Keratinocyte (primary cell): ENCODE data around the gene SPRR1B. TPM values are rescaled to one million over a fixed set of nuclear protein-coding genes. Genes with fewer than 3 reads are reported as not detected.

Experiments used
- DNase-seq: peaks from one replicate; pipeline ENCODE4 v3.0.0-alpha.2; 2011; ENCODE audit warnings: low read depth, missing footprints, low spot score
- FAIRE-seq: peaks from 2 replicates; lab custom pipeline; 2011; peaks lifted over from hg19 to GRCh38; lab: Jason Lieb, UNC
- H2AFZ ChIP-seq: 2 replicates; pipeline ENCODE4 v1.6.0; 2012; ENCODE audit warnings: low read length, control low read depth, inconsistent platforms; ENCODE audit not compliant: control insufficient read depth
- H3K27ac ChIP-seq: 2 replicates; pipeline ENCODE4 v1.5.1; 2011; ENCODE audit warnings: low read length; ENCODE audit not compliant: control insufficient read depth, insufficient read depth
- H3K27me3 ChIP-seq: 3 replicates; pipeline ENCODE4 v1.6.0; 2011; ENCODE audit warnings: low read length; ENCODE audit not compliant: control insufficient read depth, insufficient read depth; ENCODE audit errors: extremely low read depth
- H3K36me3 ChIP-seq, 2 experiments: 2 replicates in 1 of 2; 3 replicates in 1 of 2; pipeline ENCODE4 v1.5.1; 2011; ENCODE audit warnings: low read length in 2 of 2, mild to moderate bottlenecking in 1 of 2; ENCODE audit not compliant: control insufficient read depth in 2 of 2, insufficient read depth in 2 of 2; ENCODE audit errors: extremely low read depth in 1 of 2
- H3K4me1 ChIP-seq: 3 replicates; pipeline ENCODE4 v1.5.1; 2011; ENCODE audit warnings: low read length; ENCODE audit not compliant: control insufficient read depth, insufficient read depth; ENCODE audit errors: extremely low read depth
- H3K4me2 ChIP-seq: 3 replicates; pipeline ENCODE4 v1.6.0; 2011; ENCODE audit warnings: low read depth, low read length; ENCODE audit not compliant: control insufficient read depth, insufficient read depth; ENCODE audit errors: extremely low read depth
- H3K4me3 ChIP-seq, 3 experiments: fragments of 200-600 bp in 1 of 3; sonication (generic) in 1 of 3; 2 replicates in 2 of 3; 3 replicates in 1 of 3; pipeline ENCODE4 v1.5.1; 2011 to 2016; ENCODE audit warnings: low read length in 3 of 3, mild to moderate bottlenecking in 3 of 3, control low read depth in 2 of 3, inconsistent platforms in 1 of 3, low read depth in 1 of 3, mixed read lengths in 1 of 3, mixed run types in 1 of 3, moderate library complexity in 1 of 3; ENCODE audit not compliant: control insufficient read depth in 2 of 3, insufficient read depth in 2 of 3; ENCODE audit errors: extremely low read depth in 1 of 3
- H3K79me2 ChIP-seq: 2 replicates; pipeline ENCODE4 v1.6.0; 2012; ENCODE audit warnings: low read length; ENCODE audit not compliant: control insufficient read depth, insufficient read depth
- H3K9ac ChIP-seq: 3 replicates; pipeline ENCODE4 v1.6.0; 2011; ENCODE audit warnings: low read length; ENCODE audit not compliant: control insufficient read depth, insufficient read depth; ENCODE audit errors: extremely low read depth
- H3K9me1 ChIP-seq: 3 replicates; pipeline ENCODE4 v1.6.0; 2011; ENCODE audit warnings: low read length; ENCODE audit not compliant: control insufficient read depth, insufficient read depth; ENCODE audit errors: extremely low read depth
- H3K9me3 ChIP-seq: 2 replicates; pipeline ENCODE4 v1.5.1; 2012; ENCODE audit warnings: low read depth, low read length; ENCODE audit not compliant: control insufficient read depth
- H4K20me1 ChIP-seq: 3 replicates; pipeline ENCODE4 v1.6.0; 2011; ENCODE audit warnings: low read length; ENCODE audit not compliant: control insufficient read depth, insufficient read depth; ENCODE audit errors: extremely low read depth
- EZH2 ChIP-seq: IDR thresholded peaks from one replicate; pipeline ENCODE4 v1.6.1; 2012; ENCODE audit warnings: inconsistent platforms, mild to moderate bottlenecking, low read length, moderate library complexity
- dilution Hi-C: fragments of 300-500 bp; cut with MboI; formaldehyde crosslinking; loops from one replicate; pipeline ENCODE4 v1.7.0; 2020; ENCODE audit warnings: low sequenced_read_pairs; ENCODE audit not compliant: extremely low pct_ligation_motif_present
- polyA plus RNA-seq, 5 experiments: library from polyadenylated mRNA; depleted of rRNA in 3 of 5; stranded (reverse) in 3 of 5; stranded (forward) in 1 of 5; unstranded in 1 of 5; fragments of >200 nt; gene quantifications; 1 replicate in 1 of 5; 2 replicates in 3 of 5; 3 replicates in 1 of 5; pipeline versions ENCODE4 v1.2.1 to v1.2.3, GENCODE V29; 2011 to 2012; ENCODE audit warnings: missing spikeins in 2 of 5, low read depth in 1 of 5, low replicate concordance in 1 of 5
- TF ChIP-seq, protein P1 (sequence below), 3 experiments: IDR thresholded peaks in 1 of 3; conservative IDR thresholded peaks in 1 of 3; optimal IDR thresholded peaks in 1 of 3; 2 replicates in 2 of 3; 3 replicates in 1 of 3; pipeline versions ENCODE3 to v1.5.1; 2011; ENCODE audit warnings: low read length in 3 of 3, mild to moderate bottlenecking in 3 of 3, moderate library complexity in 2 of 3, control low read depth in 1 of 3, inconsistent platforms in 1 of 3; ENCODE audit not compliant: insufficient read depth in 2 of 3; ENCODE audit errors: extremely low read depth in 1 of 3

Gene SPRR1B
- polyA plus RNA-seq, 1 donor (not counting 4 experiments of a cell fraction or from before 2014, with no cell fraction given), result 253 TPM

DNA sequence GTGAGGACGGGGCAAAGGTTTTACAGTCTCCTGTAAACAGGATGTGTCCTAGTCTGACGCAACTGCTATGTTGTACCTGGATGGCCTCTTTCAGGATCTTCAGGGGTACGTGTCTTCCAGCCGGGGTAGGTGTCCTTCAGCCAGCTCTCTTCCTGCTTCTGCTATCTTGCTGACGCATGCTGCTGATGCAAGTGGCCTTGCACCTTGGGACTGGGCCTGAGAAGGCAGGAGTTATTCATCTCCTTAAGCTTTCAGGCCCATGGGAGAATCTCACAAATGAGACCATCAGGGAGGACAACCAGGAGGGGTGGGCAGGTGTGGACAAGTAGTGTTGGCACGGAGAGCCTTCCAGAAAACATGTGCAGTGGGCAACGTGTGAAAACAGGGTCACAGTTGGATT lies 7.9 kb upstream of the SPRR1B start:
- peaks cover 11% of the 10 kb centered on the region for H3K4me1 ChIP-seq
- no peaks in the 10 kb centered on the region for H4K20me1 ChIP-seq
- H3K27ac ChIP-seq, result no peak overlapping the region
- TF ChIP-seq, protein P1, sequence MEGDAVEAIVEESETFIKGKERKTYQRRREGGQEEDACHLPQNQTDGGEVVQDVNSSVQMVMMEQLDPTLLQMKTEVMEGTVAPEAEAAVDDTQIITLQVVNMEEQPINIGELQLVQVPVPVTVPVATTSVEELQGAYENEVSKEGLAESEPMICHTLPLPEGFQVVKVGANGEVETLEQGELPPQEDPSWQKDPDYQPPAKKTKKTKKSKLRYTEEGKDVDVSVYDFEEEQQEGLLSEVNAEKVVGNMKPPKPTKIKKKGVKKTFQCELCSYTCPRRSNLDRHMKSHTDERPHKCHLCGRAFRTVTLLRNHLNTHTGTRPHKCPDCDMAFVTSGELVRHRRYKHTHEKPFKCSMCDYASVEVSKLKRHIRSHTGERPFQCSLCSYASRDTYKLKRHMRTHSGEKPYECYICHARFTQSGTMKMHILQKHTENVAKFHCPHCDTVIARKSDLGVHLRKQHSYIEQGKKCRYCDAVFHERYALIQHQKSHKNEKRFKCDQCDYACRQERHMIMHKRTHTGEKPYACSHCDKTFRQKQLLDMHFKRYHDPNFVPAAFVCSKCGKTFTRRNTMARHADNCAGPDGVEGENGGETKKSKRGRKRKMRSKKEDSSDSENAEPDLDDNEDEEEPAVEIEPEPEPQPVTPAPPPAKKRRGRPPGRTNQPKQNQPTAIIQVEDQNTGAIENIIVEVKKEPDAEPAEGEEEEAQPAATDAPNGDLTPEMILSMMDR (optimal IDR thresholded peaks at IDR 0.05 in 1 of 3, IDR thresholded peaks at IDR 0.05 in 1 of 3, conservative IDR thresholded peaks at IDR 0.05 in 1 of 3; ENCODE audit: extremely low read depth in 1 of 3, insufficient read depth in 2 of 3, low read length in 3 of 3), result no peak
- no peak for TF ChIP-seq EZH2
- FAIRE-seq, result no peak
- DNase-seq, result no peak
- H3K4me2 ChIP-seq, result no peak overlapping the region
- dilution Hi-C loops, result no loop called here
- H3K9me3 ChIP-seq, result no peaks in the 10 kb centered on the region
- no peak overlapping the region for H3K4me3 ChIP-seq
- no peak overlapping the region for H3K9ac ChIP-seq
- H3K9me1 ChIP-seq, result no peaks in the 10 kb centered on the region
- no peaks in the 10 kb centered on the region for H3K27me3 ChIP-seq
- no peaks in the 10 kb centered on the region for H3K79me2 ChIP-seq
- no peaks in the 10 kb centered on the region for H3K36me3 ChIP-seq
- H2AFZ ChIP-seq, result no peak overlapping the region

DNA sequence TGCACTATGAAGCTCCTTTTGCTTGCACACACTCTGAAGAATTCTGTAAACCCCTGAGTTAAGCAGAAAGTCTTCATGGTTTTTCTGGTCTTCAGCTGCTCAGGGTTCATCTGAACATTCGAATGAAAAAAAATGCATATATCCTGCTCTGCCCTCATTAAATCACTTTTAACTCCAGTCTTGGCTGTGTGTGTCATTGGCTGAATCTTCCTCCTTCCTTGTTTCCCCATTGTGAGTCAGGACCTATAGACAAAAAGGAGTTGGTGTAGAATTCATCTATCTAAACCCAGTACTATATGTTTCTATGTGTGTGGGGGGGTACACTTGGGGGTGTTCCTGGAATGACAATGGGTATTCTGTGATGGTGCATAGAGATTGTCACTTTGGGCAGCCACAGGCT lies 6.6 kb upstream of the SPRR1B start:
- Histone ChIP-seq H3K4me2 (no peak overlapping the region), H3K9me3 (no peaks in the 10 kb centered on the region), H2AFZ (no peak overlapping the region), H3K27ac (no peak overlapping the region), H3K79me2 (no peaks in the 10 kb centered on the region), H3K9me1 (no peaks in the 10 kb centered on the region), H3K36me3 (no peaks in the 10 kb centered on the region), H3K4me1 (peaks cover 11% of the 10 kb centered on the region), H3K27me3 (no peaks in the 10 kb centered on the region), H3K9ac (no peak overlapping the region), H4K20me1 (no peaks in the 10 kb centered on the region), H3K4me3 (no peak overlapping the region)
- dilution Hi-C loops, result no loop called here
- FAIRE-seq (no peak), DNase-seq (no peak)
- TF ChIP-seq, protein P1 (optimal IDR thresholded peaks at IDR 0.05 in 1 of 3, IDR thresholded peaks at IDR 0.05 in 1 of 3, conservative IDR thresholded peaks at IDR 0.05 in 1 of 3; ENCODE audit: extremely low read depth in 1 of 3, insufficient read depth in 2 of 3, low read length in 3 of 3), result no peak
- TF ChIP-seq EZH2, result no peak
